ENCODE measurements around the gene TTN.

Gene TTN

GRCh38 chr2:178480227-178481181, 326.7 kb downstream of the TTN start, which contains the start of gene PLEKHA3:
Gene PLEKHA3 (plus strand): TSS chr2:178480457. CDS start chr2:178480870, 413 bp downstream.
- peak; percentile 59 for DNase-seq

GRCh38 chr2:178479758-178480226, 327.4 kb downstream of the TTN start:
- DNase-seq, result no peak

GRCh38 chr2:178479275-178479616, 328.0 kb downstream of the TTN start:
- DNase-seq, result no peak

- DNase-seq, result peak; percentile 55
These were observed 328.6 kb downstream of the TTN start, which contains the start of gene FKBP7 for GRCh38 chr2:178478439-178479274. Gene FKBP7 (minus strand): TSS chr2:178478600. CDS start chr2:178478499, 101 bp downstream.

- no peak for DNase-seq
These were observed 329.1 kb downstream of the TTN start for GRCh38 chr2:178478130-178478438.

GRCh38 chr2:178477443-178478129, 329.6 kb downstream of the TTN start:
- no peak for DNase-seq

GRCh38 chr2:178476477-178476876, 330.7 kb downstream of the TTN start:
- DNase-seq, result no peak
